Left ventricle myocardium superior (tissue), 1 donor: ENCODE results near the gene AKAP6. TPM values are rescaled to one million over a fixed set of nuclear protein-coding genes. Genes with fewer than 3 reads are reported as not detected.

Source experiments
- ATAC-seq: fragments of 200-7000 bp; cut with Tn5 transposase; one replicate; pipeline ENCODE4 v1.9.1; 2020; ENCODE audit warnings: mild to moderate bottlenecking, moderate library complexity
- DNase-seq: peaks from one replicate; pipeline ENCODE4 v3.0.0-alpha.2; 2020
- intact Hi-C: fragments of 100-400 bp; cut with micrococcal nuclease; formaldehyde crosslinking; loops from one replicate; pipeline ENCODE4 v1.11.0; 2022
- total RNA-seq: library from RNA; stranded (reverse); fragmentation: NEBNext Ultra II Directional; extraction: Animal tissue kit (Norgen Biotek cat#: 25700); gene quantifications from one replicate; pipeline ENCODE4 v1.2.1, GENCODE V29; 2021
- donor health status: DM: no; HTN: yes; CAD: no; lungs with severe emphysema.

The AKAP6 gene
- total RNA-seq, 1 donor from 2014 or later = 172 TPM

DNA sequence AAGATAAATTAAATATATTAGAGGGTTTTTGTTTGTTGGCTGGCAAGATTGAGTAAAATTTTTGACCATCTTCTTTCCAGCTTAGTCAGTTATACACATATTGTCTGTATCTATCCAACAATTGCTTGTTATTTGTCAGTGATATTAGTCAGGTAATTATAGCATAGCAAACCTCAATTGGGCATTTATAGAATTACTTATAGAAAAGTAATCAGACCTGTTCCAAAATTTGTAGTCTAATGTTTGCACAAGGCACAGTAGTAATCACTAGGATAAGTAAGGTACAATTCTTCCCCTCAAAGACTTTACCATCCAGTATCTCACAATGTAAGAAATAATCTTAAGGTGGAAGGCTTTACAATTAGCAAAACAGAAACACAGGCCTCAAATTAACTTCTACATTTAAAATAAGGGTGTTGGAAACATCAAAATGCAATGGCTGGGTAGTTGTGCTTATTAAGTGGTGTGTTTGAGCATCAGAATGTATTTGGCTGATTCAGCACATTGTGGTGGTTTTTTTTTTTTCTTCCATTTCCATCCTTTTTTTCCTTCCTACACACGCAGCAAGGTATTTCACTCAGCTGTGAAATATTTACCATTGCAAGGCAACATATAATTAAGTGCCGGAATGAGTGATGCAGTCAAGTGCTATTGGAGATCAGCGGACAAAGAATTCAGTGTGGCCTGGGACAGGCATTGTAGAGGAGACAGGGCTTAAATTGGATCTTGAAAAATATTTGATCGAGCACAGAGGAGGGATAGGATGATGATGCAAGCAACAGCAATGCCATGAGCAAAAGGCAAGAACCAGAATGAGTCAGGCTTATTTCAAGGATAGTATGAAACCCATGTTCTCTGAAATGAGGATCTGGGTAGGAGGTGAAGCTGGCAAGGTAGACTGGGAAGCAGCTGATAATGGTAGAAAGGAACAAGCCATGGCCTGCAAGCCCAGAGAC, 178.2 kb downstream of the AKAP6 start:
- ATAC-seq (peak; percentile 5), DNase-seq (no peak)
- intact Hi-C loops = no loop called here

- intact Hi-C loops = no loop called here
Measured at GRCh38 chr14:32508281-32508680, 179.2 kb downstream of the AKAP6 start.

DNA sequence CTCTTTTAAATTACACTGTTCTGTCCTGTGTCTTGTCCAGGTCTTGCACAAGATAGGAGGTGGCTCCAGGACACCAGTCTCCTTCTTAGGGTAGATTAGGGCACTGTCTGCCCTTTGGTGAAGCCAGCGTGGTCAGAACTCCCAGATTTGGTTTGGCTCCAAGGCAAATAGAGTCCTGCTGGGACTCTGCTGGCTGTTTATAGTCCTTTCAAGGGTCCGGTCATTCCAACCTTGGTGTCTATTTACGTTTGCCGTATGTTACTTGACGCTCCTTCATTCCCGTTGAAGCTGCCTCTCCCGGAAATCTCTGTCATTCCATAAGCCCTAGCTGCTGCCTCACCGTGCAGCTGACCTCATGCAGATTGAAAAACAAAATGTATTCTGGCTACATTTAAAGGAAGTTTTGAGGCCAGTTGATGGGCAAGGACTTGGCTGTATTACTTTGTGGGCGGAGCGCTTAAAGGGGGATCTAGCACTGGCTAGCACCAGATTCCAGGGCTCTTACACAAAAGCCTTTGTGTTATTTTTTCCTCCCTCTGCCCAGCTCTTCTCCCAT, 180.6 kb downstream of the AKAP6 start:
- peak; percentile 65 for DNase-seq
- peak; percentile 91 for ATAC-seq
- intact Hi-C loops = no loop called here

More at GRCh38 chr14:32508281-32508680, 179.2 kb downstream of the AKAP6 start:
- no peak for DNase-seq
- no peak for ATAC-seq

DNA sequence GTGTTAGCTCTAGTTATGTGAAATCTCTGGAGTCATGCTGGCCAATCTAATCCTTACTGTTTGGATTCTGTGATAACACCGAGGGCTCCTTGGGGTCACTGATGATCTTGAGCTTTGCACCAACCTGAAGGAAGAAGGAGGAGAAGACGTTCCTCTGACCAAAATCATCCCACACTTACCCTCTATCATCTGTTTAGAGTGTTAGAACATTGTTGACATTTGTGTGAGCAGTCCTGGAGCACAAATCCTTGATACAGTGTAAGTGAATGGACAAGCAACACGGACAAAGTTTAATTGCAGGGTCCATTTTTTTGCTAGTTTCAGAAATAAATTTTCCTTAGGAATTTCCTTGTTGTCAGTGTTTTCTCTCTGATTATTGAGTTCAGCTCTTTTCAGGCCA, 181.7 kb downstream of the AKAP6 start:
- DNase-seq = no peak
- intact Hi-C loops = no loop called here
- peak; percentile 33 for ATAC-seq

- ATAC-seq = no peak
- intact Hi-C loops = no loop called here
Measured at GRCh38 chr14:32512348-32512747, 183.2 kb downstream of the AKAP6 start.

GRCh38 chr14:32512813-32513212, 183.7 kb downstream of the AKAP6 start:
- intact Hi-C loops = no loop called here
- DNase-seq (no peak), ATAC-seq (no peak)

More at GRCh38 chr14:32512348-32512747, 183.2 kb downstream of the AKAP6 start:
- no peak for DNase-seq

DNA sequence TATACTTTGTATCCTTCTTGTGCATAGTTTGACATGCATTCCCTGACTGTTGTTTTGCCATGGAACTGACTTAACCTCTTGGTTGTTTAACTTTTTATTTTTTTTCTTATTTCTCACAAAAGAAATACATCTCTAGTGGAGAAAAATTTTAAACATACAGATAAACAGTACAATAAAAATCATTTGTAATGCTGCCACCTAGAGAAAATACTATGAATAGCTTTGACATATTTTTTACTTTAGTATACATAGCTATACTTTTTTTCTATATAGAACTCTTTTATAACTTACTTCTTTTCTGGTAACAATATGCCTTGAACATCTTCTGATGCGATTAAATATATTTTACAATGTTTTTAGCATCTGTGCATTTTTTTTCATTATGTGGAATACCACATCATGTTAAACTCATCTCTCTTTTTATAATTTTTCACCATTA, 184.5 kb downstream of the AKAP6 start:
- ATAC-seq (no peak), DNase-seq (no peak)
- intact Hi-C loops = no loop called here

- intact Hi-C loops = no loop called here
- ATAC-seq = no peak
Measured at GRCh38 chr14:32514236-32514635, 185.1 kb downstream of the AKAP6 start.

DNA sequence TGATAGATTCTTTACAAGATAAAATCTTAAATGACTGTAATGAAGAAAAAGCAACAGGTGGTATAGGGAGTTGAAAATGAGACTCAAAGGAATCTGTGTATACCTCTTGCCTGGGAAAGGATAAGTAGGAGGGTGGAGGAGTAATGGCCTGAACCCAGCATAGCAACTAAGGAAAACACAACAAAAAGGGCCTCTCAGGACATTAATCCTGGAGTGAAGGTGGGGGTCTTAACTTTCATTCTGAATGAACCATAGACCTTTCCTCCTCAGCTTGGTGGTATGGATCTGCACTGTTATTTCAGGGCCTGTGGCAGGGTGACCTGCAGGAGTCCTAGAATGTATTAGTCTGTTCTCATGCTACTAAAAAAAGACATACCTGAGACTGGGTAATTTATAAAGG, 185.6 kb downstream of the AKAP6 start:
- intact Hi-C loops = no loop called here
- ATAC-seq (no peak), DNase-seq (no peak)

More at GRCh38 chr14:32514236-32514635, 185.1 kb downstream of the AKAP6 start:
- no peak for DNase-seq

DNA sequence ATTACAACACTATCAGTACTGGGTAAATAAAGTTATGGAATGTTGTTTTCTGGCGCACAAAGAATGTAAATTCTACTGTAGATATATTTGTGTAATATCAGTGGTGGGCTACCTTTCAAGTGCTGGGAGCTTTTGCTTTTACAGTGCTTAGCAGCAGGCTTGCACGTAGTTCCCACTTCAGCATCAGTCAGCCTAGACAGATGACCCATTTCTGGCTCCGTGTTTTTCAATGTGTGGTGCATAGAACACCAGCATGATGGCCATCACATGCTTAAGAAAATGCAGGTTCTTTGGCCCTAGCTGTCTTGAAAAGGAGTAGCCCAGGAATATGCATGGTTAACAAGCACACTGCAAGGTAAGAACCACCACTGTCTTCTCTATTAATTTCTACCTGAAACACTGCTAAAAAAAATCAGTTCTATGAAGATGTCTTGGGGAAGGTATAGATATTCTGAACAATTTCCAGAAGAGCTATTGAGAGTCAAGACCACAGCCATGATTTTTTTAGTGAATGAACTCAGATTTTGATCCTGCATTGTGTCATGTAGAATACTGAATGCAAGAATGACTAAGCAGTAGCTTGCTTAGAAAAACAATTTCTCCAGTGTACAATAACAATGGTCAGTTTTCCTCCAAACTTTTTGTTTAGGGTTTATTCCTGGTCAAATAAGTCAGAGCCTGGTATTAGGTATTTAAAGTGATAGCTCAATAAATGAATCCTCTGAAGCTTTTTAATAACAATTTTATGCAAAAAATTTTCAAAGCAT, 195.7 kb downstream of the AKAP6 start:
- DNase-seq (no peak), ATAC-seq (peak; percentile 12)
- intact Hi-C loops = no loop called here

DNA sequence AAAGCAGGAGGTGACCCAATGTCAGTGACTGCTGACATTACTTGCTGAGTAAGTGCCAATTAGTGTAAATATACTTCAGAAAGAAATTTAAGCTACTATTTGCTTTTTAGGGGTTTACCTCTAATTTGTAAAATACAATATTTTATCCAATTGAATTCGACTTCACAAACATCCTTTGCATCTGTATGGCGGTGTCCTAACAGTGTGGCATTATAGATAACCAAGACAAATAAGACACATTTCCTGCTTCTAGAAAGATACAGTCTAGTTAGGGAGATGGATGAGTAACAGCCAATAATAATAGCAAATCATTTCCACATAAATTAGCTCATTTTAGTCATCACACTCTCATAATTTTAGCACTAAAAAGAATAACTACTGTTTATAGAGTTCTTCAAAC, 196.5 kb downstream of the AKAP6 start:
- no peak for ATAC-seq
- intact Hi-C loops = no loop called here
- no peak for DNase-seq

GRCh38 chr14:32530800-32531199, 201.7 kb downstream of the AKAP6 start:
- DNase-seq (no peak), ATAC-seq (no peak)
- intact Hi-C loops = no loop called here

DNA sequence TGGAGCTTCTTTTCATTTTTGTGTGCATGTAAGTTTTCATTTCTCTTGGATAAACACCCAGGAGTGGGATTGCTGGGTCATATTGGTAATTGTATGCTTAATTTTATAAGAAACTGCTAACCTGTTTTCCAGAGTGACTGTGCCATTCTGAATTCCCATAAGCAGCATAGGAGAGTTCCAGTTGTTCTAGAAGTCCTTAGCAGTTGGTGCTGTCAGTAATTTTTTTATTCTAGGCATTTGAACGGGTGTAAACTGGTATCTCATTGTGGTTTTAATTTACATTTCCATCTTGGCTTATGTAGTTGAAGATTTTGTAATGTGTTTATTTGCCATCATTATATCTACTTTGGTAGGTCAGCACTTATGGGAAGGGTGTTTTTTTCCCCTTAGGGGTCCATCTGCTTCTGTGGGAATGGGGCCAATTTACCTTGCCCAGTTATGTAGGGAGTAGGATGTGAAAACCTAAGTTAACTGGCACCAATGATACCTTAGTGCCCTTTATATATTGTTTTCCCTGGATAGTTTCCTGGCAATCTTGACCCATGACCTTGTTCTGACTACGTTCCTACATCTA, 202.9 kb downstream of the AKAP6 start:
- ATAC-seq (no peak), DNase-seq (no peak)
- intact Hi-C loops = no loop called here

- intact Hi-C loops = no loop called here
- no peak for DNase-seq
- ATAC-seq = no peak
Measured at GRCh38 chr14:32534145-32534544, 205.0 kb downstream of the AKAP6 start.

GRCh38 chr14:32536175-32536574, 207.1 kb downstream of the AKAP6 start:
- ATAC-seq (peak; percentile 87), DNase-seq (no peak)
- intact Hi-C loops = no loop called here

- intact Hi-C loops = no loop called here
- no peak for DNase-seq
- no peak for ATAC-seq
Measured at GRCh38 chr14:32537166-32537565, 208.1 kb downstream of the AKAP6 start.

GRCh38 chr14:32542507-32542906, 213.4 kb downstream of the AKAP6 start:
- ATAC-seq = peak; percentile 77
- DNase-seq = peak; percentile 35
- intact Hi-C loops = no loop called here

- no peak for DNase-seq
- intact Hi-C loops = no loop called here
- no peak for ATAC-seq
Measured at GRCh38 chr14:32545095-32545494, 216.0 kb downstream of the AKAP6 start.

DNA sequence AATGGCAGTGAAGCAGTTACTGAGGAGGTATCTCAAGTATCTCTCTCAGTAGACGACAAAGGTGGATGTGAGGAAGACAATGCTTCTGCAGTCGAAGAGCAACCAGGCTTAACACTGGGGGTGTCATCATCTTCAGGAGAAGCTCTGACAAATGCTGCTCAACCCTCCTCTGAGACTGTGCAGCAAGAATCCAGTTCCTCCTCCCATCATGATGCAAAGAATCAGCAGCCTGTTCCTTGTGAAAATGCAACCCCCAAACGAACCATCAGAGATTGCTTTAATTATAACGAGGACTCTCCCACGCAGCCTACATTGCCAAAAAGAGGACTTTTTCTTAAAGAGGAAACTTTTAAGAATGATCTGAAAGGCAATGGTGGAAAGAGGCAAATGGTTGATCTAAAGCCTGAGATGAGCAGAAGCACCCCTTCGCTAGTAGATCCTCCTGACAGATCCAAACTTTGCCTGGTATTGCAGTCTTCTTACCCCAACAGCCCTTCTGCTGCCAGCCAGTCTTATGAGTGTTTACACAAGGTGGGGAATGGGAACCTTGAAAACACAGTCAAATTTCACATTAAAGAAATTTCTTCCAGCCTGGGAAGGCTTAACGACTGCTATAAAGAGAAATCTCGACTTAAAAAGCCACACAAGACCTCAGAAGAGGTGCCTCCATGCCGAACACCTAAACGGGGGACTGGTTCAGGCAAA, 216.6 kb downstream of the AKAP6 start:
- no peak for ATAC-seq
- no peak for DNase-seq
- intact Hi-C loops = no loop called here
